Neural progenitor cell (in vitro differentiated cells): ENCODE data around the gene QPCT. TPM values are rescaled to one million over a fixed set of nuclear protein-coding genes. Genes with fewer than 3 reads are reported as not detected.

ENCODE experiments used
- DNase-seq: peaks from one replicate; pipeline ENCODE4 v3.0.0-alpha.2; 2016; ENCODE audit warnings: low spot score
- H2AFZ ChIP-seq: fragments of 200-600 bp; sonication (generic); replicated peaks from 2 replicates; pipeline ENCODE4 v1.6.1; 2016; ENCODE audit warnings: antibody characterized with exemption
- H3F3A ChIP-seq: fragments of 200-600 bp; sonication (generic); 2 replicates; pipeline ENCODE4 v1.6.1; 2016; ENCODE audit warnings: antibody characterized with exemption, low read depth
- H3K27ac ChIP-seq: fragments of 200-600 bp; sonication (generic); 2 replicates; pipeline ENCODE4 v1.5.1; 2016; ENCODE audit warnings: mild to moderate bottlenecking
- H3K27me3 ChIP-seq: fragments of 200-600 bp; sonication (generic); 2 replicates; pipeline ENCODE4 v1.6.1; 2016; ENCODE audit warnings: mild to moderate bottlenecking, moderate library complexity
- H3K36me3 ChIP-seq: fragments of 200-600 bp; sonication (generic); 2 replicates; pipeline ENCODE4 v1.5.1; 2016
- H3K4me1 ChIP-seq: fragments of 200-600 bp; sonication (generic); 2 replicates; pipeline ENCODE4 v1.6.1; 2016; ENCODE audit warnings: mixed run types
- H3K4me2 ChIP-seq: fragments of 200-600 bp; sonication (generic); 2 replicates; pipeline ENCODE4 v1.6.1; 2016
- H3K4me3 ChIP-seq: fragments of 200-600 bp; sonication (generic); 2 replicates; pipeline ENCODE4 v1.5.1; 2016
- H3K79me2 ChIP-seq: fragments of 200-600 bp; sonication (generic); 2 replicates; pipeline ENCODE4 v1.6.1; 2016; ENCODE audit warnings: low read depth
- H3K9ac ChIP-seq: fragments of 200-600 bp; sonication (generic); 2 replicates; pipeline ENCODE4 v1.6.1; 2016
- H3K9me3 ChIP-seq: fragments of 200-600 bp; sonication (generic); 2 replicates; pipeline ENCODE4 v1.5.1; 2016; ENCODE audit warnings: low read depth
- H4K20me1 ChIP-seq: fragments of 200-600 bp; sonication (generic); 2 replicates; pipeline ENCODE4 v1.6.1; 2016; ENCODE audit warnings: low read depth
- H3K27ac Mint-ChIP-seq: 3 replicates; pipeline ENCODE4 v1.8.0; 2021; ENCODE audit warnings: mixed read lengths
- H3K27me3 Mint-ChIP-seq: 2 replicates; pipeline ENCODE4 v1.8.0; 2022; ENCODE audit warnings: low read depth, mild to moderate bottlenecking, inconsistent platforms, moderate library complexity, mixed read lengths; ENCODE audit not compliant: insufficient read depth
- H3K36me3 Mint-ChIP-seq: 3 replicates; pipeline ENCODE4 v1.8.0; 2021; ENCODE audit warnings: mixed read lengths
- H3K4me1 Mint-ChIP-seq: 3 replicates; pipeline ENCODE4 v1.8.0; 2021; ENCODE audit warnings: mixed read lengths
- H3K4me3 Mint-ChIP-seq: 3 replicates; pipeline ENCODE4 v1.8.0; 2021; ENCODE audit warnings: mild to moderate bottlenecking, moderate library complexity, mixed read lengths
- H3K9me3 Mint-ChIP-seq: 3 replicates; pipeline ENCODE4 v1.8.0; 2020; ENCODE audit warnings: mixed read lengths
- EZH2 ChIP-seq: fragments of 200-600 bp; sonication (generic); IDR thresholded peaks from 2 replicates; pipeline ENCODE4 v1.6.1; 2017; ENCODE audit warnings: antibody characterized with exemption, mild to moderate bottlenecking, moderate library complexity
- EZH2phosphoT487 ChIP-seq: fragments of 200-600 bp; sonication (generic); IDR thresholded peaks from 2 replicates; pipeline ENCODE4 v1.6.1; 2017; ENCODE audit warnings: antibody characterized with exemption
- total RNA-seq: library from RNA; depleted of rRNA; stranded (reverse); fragments of >200 nt; gene quantifications from 2 replicates; pipeline ENCODE4 v1.2.3, GENCODE V29; 2015; ENCODE audit warnings: low replicate concordance
- TF ChIP-seq, protein P1 (sequence below): fragments of 200-600 bp; sonication (generic); IDR thresholded peaks from 2 replicates; pipeline ENCODE4 v1.5.1; 2017; ENCODE audit warnings: antibody characterized with exemption, mild to moderate bottlenecking

QPCT gene
- total RNA-seq, 1 donor from 2014 or later = not detected

DNA sequence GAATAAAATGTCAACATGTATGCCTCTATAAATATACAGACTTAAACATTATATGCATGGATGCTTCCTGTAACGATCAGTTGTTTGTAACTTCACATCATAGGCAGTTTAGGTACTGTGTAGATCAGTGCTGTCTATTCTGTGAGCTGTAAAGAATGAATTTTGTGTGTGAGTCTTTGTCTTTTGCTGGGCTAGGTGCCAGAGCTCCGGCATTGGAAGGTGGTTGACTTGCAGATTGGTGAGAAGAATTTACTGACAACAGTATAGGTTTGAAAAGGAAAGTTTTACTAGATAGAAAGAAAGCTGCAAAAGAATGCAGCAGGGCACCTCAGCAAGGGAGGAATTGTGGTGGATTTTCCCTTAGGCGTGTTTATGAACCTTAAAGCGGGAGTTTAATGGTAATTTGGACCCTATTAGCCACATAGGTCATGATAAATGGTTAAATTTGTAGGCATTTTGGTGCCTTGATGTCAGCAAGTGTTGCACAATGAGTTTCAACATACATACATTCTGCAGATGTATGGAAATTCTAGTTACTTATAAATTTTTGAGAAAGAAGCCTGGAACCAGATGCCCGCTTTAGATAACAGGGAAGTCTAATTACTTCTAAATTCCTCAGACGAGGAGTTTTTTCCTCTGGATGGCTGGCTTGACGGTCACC is 6.7 kb upstream of the QPCT start:
- Histone ChIP-seq H3K9me3 (no peaks in the 10 kb centered on the region), H3K79me2 (no peaks in the 10 kb centered on the region), H4K20me1 (no peaks in the 10 kb centered on the region), H3K4me1 (no peaks in the 10 kb centered on the region), H3K27me3 (no peaks in the 10 kb centered on the region), H3F3A (no peaks in the 10 kb centered on the region), H3K9ac (no peak overlapping the region), H2AFZ (no peak overlapping the region), H3K36me3 (no peaks in the 10 kb centered on the region), H3K4me2 (no peak overlapping the region), H3K4me3 (no peak overlapping the region), H3K27ac (no peak overlapping the region)
- H3K27ac Mint-ChIP-seq = no peak overlapping the region
- no peaks in the 10 kb centered on the region for H3K4me1 Mint-ChIP-seq
- TF ChIP-seq, protein P1, sequence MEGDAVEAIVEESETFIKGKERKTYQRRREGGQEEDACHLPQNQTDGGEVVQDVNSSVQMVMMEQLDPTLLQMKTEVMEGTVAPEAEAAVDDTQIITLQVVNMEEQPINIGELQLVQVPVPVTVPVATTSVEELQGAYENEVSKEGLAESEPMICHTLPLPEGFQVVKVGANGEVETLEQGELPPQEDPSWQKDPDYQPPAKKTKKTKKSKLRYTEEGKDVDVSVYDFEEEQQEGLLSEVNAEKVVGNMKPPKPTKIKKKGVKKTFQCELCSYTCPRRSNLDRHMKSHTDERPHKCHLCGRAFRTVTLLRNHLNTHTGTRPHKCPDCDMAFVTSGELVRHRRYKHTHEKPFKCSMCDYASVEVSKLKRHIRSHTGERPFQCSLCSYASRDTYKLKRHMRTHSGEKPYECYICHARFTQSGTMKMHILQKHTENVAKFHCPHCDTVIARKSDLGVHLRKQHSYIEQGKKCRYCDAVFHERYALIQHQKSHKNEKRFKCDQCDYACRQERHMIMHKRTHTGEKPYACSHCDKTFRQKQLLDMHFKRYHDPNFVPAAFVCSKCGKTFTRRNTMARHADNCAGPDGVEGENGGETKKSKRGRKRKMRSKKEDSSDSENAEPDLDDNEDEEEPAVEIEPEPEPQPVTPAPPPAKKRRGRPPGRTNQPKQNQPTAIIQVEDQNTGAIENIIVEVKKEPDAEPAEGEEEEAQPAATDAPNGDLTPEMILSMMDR = no peak
- TF ChIP-seq EZH2phosphoT487 (no peak), EZH2 (no peak)
- peaks cover 5% of the 10 kb centered on the region for H3K27me3 Mint-ChIP-seq
- no peaks in the 10 kb centered on the region for H3K36me3 Mint-ChIP-seq
- no peak overlapping the region for H3K4me3 Mint-ChIP-seq
- DNase-seq = no peak
- no peaks in the 10 kb centered on the region for H3K9me3 Mint-ChIP-seq

DNA sequence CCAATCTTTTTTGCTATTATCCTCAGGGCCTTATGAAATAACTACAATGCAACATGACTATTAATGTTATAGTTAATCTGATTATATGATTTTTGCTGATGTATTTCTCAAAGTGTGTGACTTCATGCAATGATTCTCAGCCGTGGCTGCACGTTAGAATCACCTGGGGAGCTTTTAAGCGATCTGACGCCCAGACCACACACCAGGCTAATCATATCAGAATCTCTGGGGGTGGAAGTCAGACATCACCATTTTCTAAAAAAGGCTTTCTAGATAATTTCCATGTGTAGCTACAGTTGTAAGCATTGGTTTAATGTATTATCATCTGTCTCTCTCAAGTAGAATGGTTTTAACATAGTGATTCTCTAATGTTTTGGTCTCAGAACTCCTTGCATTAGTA is 5.5 kb upstream of the QPCT start:
- Mint-ChIP-seq H3K27ac (no peak overlapping the region), H3K9me3 (no peaks in the 10 kb centered on the region), H3K4me1 (peaks cover 2% of the 10 kb centered on the region), H3K27me3 (peaks cover 9% of the 10 kb centered on the region), H3K36me3 (no peaks in the 10 kb centered on the region), H3K4me3 (no peak overlapping the region)
- no peak overlapping the region for H3K9ac ChIP-seq
- H3F3A ChIP-seq = no peaks in the 10 kb centered on the region
- H2AFZ ChIP-seq = no peak overlapping the region
- H3K4me3 ChIP-seq = no peak overlapping the region
- H3K4me1 ChIP-seq = no peaks in the 10 kb centered on the region
- DNase-seq = no peak
- no peaks in the 10 kb centered on the region for H3K36me3 ChIP-seq
- H3K4me2 ChIP-seq = no peak overlapping the region
- no peaks in the 10 kb centered on the region for H4K20me1 ChIP-seq
- H3K27ac ChIP-seq = no peak overlapping the region
- H3K27me3 ChIP-seq = no peaks in the 10 kb centered on the region
- TF ChIP-seq EZH2phosphoT487 (no peak), EZH2 (no peak)
- TF ChIP-seq, protein P1 = no peak
- H3K9me3 ChIP-seq = no peaks in the 10 kb centered on the region
- no peaks in the 10 kb centered on the region for H3K79me2 ChIP-seq

DNA sequence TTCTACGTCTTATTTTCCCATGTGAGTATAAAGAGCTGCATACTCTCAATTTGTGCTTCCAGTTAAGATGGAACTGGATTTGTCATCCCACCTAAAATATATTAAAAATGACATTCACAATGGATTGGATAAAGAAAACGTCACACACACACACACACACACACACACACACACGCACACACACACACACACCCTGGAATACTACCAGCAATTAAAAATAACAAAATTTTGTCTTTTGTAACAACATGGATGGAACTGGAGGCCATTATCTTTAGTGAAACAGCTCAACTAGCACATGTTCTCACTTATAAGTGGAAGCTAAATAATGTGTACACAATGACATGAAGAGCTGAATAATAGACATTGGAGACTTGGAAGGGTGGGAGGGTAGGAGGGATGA is 3.8 kb upstream of the QPCT start:
- DNase-seq = no peak
- H3F3A ChIP-seq = no peaks in the 10 kb centered on the region
- H3K27ac Mint-ChIP-seq = no peak overlapping the region
- H3K4me2 ChIP-seq = no peak overlapping the region
- H3K4me3 ChIP-seq = no peak overlapping the region
- no peaks in the 10 kb centered on the region for H4K20me1 ChIP-seq
- H3K36me3 Mint-ChIP-seq = no peaks in the 10 kb centered on the region
- no peaks in the 10 kb centered on the region for H3K9me3 ChIP-seq
- no peak overlapping the region for H3K9ac ChIP-seq
- no peaks in the 10 kb centered on the region for H3K4me1 ChIP-seq
- H3K79me2 ChIP-seq = no peaks in the 10 kb centered on the region
- peaks cover 4% of the 10 kb centered on the region for H3K4me1 Mint-ChIP-seq
- no peaks in the 10 kb centered on the region for H3K36me3 ChIP-seq
- H3K27me3 Mint-ChIP-seq = peaks cover 11% of the 10 kb centered on the region
- TF ChIP-seq, protein P1 = no peak
- TF ChIP-seq EZH2 (no peak), EZH2phosphoT487 (no peak)
- no peaks in the 10 kb centered on the region for H3K27me3 ChIP-seq
- no peak overlapping the region for H2AFZ ChIP-seq
- H3K4me3 Mint-ChIP-seq = no peak overlapping the region
- H3K9me3 Mint-ChIP-seq = no peaks in the 10 kb centered on the region
- H3K27ac ChIP-seq = no peak overlapping the region
